Measurements from ENCODE around the gene PHLDB2. TPM values are rescaled to one million over a fixed set of nuclear protein-coding genes. Genes with fewer than 3 reads are reported as not detected.

PHLDB2 gene
- total RNA-seq, 1 experiment from 2014 or later = not detected

- no peak for DNase-seq (ENCODE audit: low spot score)
Measured at GRCh38 chr3:111848283-111848682, 10.8 kb upstream of the PHLDB2 start.

GRCh38 chr3:111848778-111849177 is 10.3 kb upstream of the PHLDB2 start:
- DNase-seq (ENCODE audit: low spot score) = no peak

More at GRCh38 chr3:111848283-111848682, 10.8 kb upstream of the PHLDB2 start:
- in situ Hi-C loops (cut with HindIII; ENCODE audit: low sequenced_read_pairs) = no loop called here

GRCh38 chr3:111850537-111850936 is 8.5 kb upstream of the PHLDB2 start:
- no peak for DNase-seq (ENCODE audit: low spot score)
- in situ Hi-C loops (cut with HindIII; ENCODE audit: low sequenced_read_pairs) = no loop called here

More at GRCh38 chr3:111848778-111849177, 10.3 kb upstream of the PHLDB2 start:
- in situ Hi-C loops (cut with HindIII; ENCODE audit: low sequenced_read_pairs) = no loop called here

GRCh38 chr3:111851511-111851954 is 7.5 kb upstream of the PHLDB2 start:
- in situ Hi-C loops (cut with HindIII; ENCODE audit: low sequenced_read_pairs) = no loop called here
- DNase-seq (ENCODE audit: low spot score) = no peak

GRCh38 chr3:111852540-111852939 is 6.5 kb upstream of the PHLDB2 start:
- DNase-seq (ENCODE audit: low spot score) = no peak
- in situ Hi-C loops (cut with HindIII; ENCODE audit: low sequenced_read_pairs) = no loop called here

- no peak for DNase-seq (ENCODE audit: low spot score)
- in situ Hi-C loops (cut with HindIII; ENCODE audit: low sequenced_read_pairs) = no loop called here
Measured at GRCh38 chr3:111853068-111853467, 6.0 kb upstream of the PHLDB2 start.

- no peak for DNase-seq (ENCODE audit: low spot score)
- in situ Hi-C loops (cut with HindIII; ENCODE audit: low sequenced_read_pairs) = no loop called here
Measured at GRCh38 chr3:111854990-111855389, 4.1 kb upstream of the PHLDB2 start.

- in situ Hi-C loops (cut with HindIII; ENCODE audit: low sequenced_read_pairs) = no loop called here
- DNase-seq (ENCODE audit: low spot score) = no peak
Measured at GRCh38 chr3:111856501-111856900, 2.6 kb upstream of the PHLDB2 start.

GRCh38 chr3:111857474-111857873 is 1.6 kb upstream of the PHLDB2 start:
- in situ Hi-C loops (cut with HindIII; ENCODE audit: low sequenced_read_pairs) = no loop called here

GRCh38 chr3:111858642-111859041 is 423 bp upstream of the PHLDB2 start:
- in situ Hi-C loops (cut with HindIII; ENCODE audit: low sequenced_read_pairs) = no loop called here
- no peak for DNase-seq (ENCODE audit: low spot score)

More at GRCh38 chr3:111857474-111857873, 1.6 kb upstream of the PHLDB2 start:
- no peak for DNase-seq (ENCODE audit: low spot score)

- peak; percentile 27 for DNase-seq (ENCODE audit: low spot score)
- in situ Hi-C loops (cut with HindIII; ENCODE audit: low sequenced_read_pairs) = no loop called here
Measured at GRCh38 chr3:111859974-111860859, 1.2 kb downstream of the PHLDB2 start.

GRCh38 chr3:111861391-111861790 is 2.3 kb downstream of the PHLDB2 start:
- DNase-seq (ENCODE audit: low spot score) = no peak
- in situ Hi-C loops (cut with HindIII; ENCODE audit: low sequenced_read_pairs) = no loop called here

- no peak for DNase-seq (ENCODE audit: low spot score)
- in situ Hi-C loops (cut with HindIII; ENCODE audit: low sequenced_read_pairs) = no loop called here
Measured at GRCh38 chr3:111862415-111862814, 3.4 kb downstream of the PHLDB2 start.

GRCh38 chr3:111862974-111863373 is 3.9 kb downstream of the PHLDB2 start:
- in situ Hi-C loops (cut with HindIII; ENCODE audit: low sequenced_read_pairs) = no loop called here
- DNase-seq (ENCODE audit: low spot score) = no peak

- no peak for DNase-seq (ENCODE audit: low spot score)
- in situ Hi-C loops (cut with HindIII; ENCODE audit: low sequenced_read_pairs) = no loop called here
Measured at GRCh38 chr3:111863942-111864694, 5.1 kb downstream of the PHLDB2 start.

- in situ Hi-C loops (cut with HindIII; ENCODE audit: low sequenced_read_pairs) = no loop called here
Measured at GRCh38 chr3:111864821-111865656, 6.0 kb downstream of the PHLDB2 start.

GRCh38 chr3:111867889-111868426 is 8.9 kb downstream of the PHLDB2 start:
- in situ Hi-C loops (cut with HindIII; ENCODE audit: low sequenced_read_pairs) = no loop called here
- DNase-seq (ENCODE audit: low spot score) = no peak

More at GRCh38 chr3:111864821-111865656, 6.0 kb downstream of the PHLDB2 start:
- no peak for DNase-seq (ENCODE audit: low spot score)

- no peak for DNase-seq (ENCODE audit: low spot score)
- in situ Hi-C loops (cut with HindIII; ENCODE audit: low sequenced_read_pairs) = no loop called here
Measured at GRCh38 chr3:111870620-111871019, 11.6 kb downstream of the PHLDB2 start.
